Esophagus squamous epithelium (tissue), 5 donors: ENCODE measurements around the gene MAP9. TPM values are rescaled to one million over a fixed set of nuclear protein-coding genes. Genes with fewer than 3 reads are reported as not detected.
"Not testable (repeated sequence)": the region's sequence is repeated elsewhere in the genome, so short reads cannot be mapped to it uniquely, and the experiment has no call there.

ENCODE experiments used
- DNase-seq: peaks from one replicate; lab custom pipeline; 2025; lab: John Stamatoyannopoulos, UW
- H3K27ac ChIP-seq, 4 donors: fragments of 200-600 bp; sonication (generic); one replicate each; pipeline ENCODE4 v1.5.1; 2016 to 2019; ENCODE audit warnings: mild to moderate bottlenecking in 1 of 4
- H3K27me3 ChIP-seq, 4 donors: fragments of 200-600 bp; sonication (generic); 1 replicate in 3 of 4; 2 replicates in 1 of 4; pipeline versions ENCODE4 v1.5.1 to v1.6.0; 2017 to 2021; ENCODE audit warnings: antibody characterized with exemption in 1 of 4
- H3K36me3 ChIP-seq, 3 donors: fragments of 200-600 bp; sonication (generic); one replicate each; pipeline ENCODE4 v1.5.1; 2016 to 2019
- H3K4me1 ChIP-seq, 3 donors: fragments of 200-600 bp; sonication (generic); one replicate each; pipeline ENCODE4 v1.5.1; 2017 to 2019
- H3K4me3 ChIP-seq, 4 donors: fragments of 200-600 bp; sonication (generic); 1 replicate in 3 of 4; 2 replicates in 1 of 4; pipeline ENCODE4 v1.5.1; 2016 to 2019; ENCODE audit warnings: mild to moderate bottlenecking in 2 of 4, moderate library complexity in 1 of 4
- H3K9me3 ChIP-seq, 3 donors: fragments of 200-600 bp; sonication (generic); one replicate each; pipeline ENCODE4 v1.5.1; 2016 to 2019
- POLR2A ChIP-seq, 4 donors: fragments of 450-650 bp; IDR thresholded peaks; one replicate each; pipeline ENCODE4 v1.6.1; 2017; ENCODE audit warnings: antibody characterized with exemption in 4 of 4, mild to moderate bottlenecking in 4 of 4, moderate library complexity in 3 of 4
- WGBS, 2 donors: methylation state at CpG; one replicate each; pipeline ENCODE4 v1.1.5; 2018; 5-methylcytosine and 5-hydroxymethylcytosine counted together
- intact Hi-C: fragments of 100-400 bp; cut with DNase I; formaldehyde crosslinking; loops from one replicate; pipeline ENCODE4 v1.15.0; 2022
- total RNA-seq, 4 donors: library from RNA; depleted of rRNA; stranded (reverse); fragments of >200 nt; gene quantifications; one replicate each; pipeline ENCODE4 v1.1.0, GENCODE V29; 2016
- TF ChIP-seq, protein P1 (sequence below), 6 experiments: fragments of 450-650 bp in 4 of 6; fragments of 200-600 bp in 2 of 6; sonication (generic) in 2 of 6; IDR thresholded peaks; one replicate each; pipeline ENCODE4 v1.5.1; 2016 to 2019; ENCODE audit warnings: antibody characterized with exemption in 6 of 6, mild to moderate bottlenecking in 4 of 6, moderate library complexity in 4 of 6
- donor health status: DM: yes; HTN: yes; CAD: no.

MAP9 gene
- total RNA-seq = 1 to 10 TPM; 1.9 to 4.2 (median 3.2) TPM

DNA sequence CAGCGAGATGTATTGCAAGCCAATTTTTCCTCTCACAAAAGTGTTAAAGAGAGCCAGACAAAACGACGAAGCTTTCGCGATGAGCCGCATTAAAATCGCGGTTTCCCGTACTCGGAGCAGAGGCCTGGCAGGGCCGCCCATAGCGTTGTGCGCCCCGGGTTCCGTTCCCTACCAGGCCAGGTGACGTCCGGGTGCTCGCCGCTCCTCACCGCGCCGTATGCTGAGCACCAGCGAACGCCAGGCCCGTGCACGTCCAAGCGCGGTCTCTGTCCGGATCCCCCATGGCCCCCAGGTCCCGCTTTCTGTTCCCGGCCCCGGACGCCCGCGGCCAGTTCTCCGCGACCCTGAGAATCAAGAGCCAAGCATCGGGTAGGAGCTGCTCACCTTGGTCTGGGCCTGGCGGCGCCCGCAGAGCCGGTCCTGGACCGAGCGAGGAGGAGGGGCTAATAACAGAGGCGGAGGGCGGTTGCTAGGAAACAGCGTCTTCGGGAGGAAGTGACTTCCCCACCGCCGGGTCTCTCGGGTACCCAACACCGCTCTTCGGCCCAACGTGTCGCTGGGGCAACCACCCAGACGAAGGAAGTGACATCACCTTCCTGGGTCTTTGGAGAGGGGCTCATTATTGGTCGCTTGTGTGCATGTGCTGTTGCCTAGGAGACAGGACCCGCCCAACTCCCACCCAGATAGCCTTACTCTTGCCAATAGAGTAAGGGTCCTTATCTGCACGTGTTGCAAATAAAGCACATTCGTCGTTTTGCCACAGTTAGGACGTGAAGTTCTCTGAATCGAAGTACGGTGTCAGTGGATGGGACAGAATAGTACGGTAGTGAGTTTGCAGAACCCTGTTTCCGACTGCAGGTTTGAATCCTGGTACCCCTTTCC is at the start of gene MAP9:
MAP9 (minus strand) TSS at position 579 of the 882 bp plus-strand sequence. CDS start 1,115 bp downstream, outside the sequence.
- intact Hi-C loops = no loop called here
- peak; percentile 55 for DNase-seq
- peak within 1 kb of the TSS; percentile 46 to 78 (median 57) for H3K4me3 ChIP-seq
- H3K27ac ChIP-seq = peak within 1 kb of the TSS in 3 of 4 donors; percentile 36 to 54 (median 42)
- H3K9me3 ChIP-seq = no peaks in the 10 kb centered on the region
- H3K27me3 ChIP-seq = peaks cover 0 to 8% (median 0%) of the 10 kb centered on the region in 4 donors
- H3K36me3 ChIP-seq = no peaks in the 10 kb centered on the region
- TF ChIP-seq, protein P1, sequence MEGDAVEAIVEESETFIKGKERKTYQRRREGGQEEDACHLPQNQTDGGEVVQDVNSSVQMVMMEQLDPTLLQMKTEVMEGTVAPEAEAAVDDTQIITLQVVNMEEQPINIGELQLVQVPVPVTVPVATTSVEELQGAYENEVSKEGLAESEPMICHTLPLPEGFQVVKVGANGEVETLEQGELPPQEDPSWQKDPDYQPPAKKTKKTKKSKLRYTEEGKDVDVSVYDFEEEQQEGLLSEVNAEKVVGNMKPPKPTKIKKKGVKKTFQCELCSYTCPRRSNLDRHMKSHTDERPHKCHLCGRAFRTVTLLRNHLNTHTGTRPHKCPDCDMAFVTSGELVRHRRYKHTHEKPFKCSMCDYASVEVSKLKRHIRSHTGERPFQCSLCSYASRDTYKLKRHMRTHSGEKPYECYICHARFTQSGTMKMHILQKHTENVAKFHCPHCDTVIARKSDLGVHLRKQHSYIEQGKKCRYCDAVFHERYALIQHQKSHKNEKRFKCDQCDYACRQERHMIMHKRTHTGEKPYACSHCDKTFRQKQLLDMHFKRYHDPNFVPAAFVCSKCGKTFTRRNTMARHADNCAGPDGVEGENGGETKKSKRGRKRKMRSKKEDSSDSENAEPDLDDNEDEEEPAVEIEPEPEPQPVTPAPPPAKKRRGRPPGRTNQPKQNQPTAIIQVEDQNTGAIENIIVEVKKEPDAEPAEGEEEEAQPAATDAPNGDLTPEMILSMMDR (IDR thresholded peaks at IDR 0.05) = no peak
- no peak for TF ChIP-seq POLR2A (IDR thresholded peaks at IDR 0.05)
- WGBS, 2 donors = 9% methylated on average over 26 to 48 of the region's 66 CpGs
- H3K4me1 ChIP-seq = peaks cover 5 to 18% (median 9%) of the 10 kb centered on the region in 3 donors

DNA sequence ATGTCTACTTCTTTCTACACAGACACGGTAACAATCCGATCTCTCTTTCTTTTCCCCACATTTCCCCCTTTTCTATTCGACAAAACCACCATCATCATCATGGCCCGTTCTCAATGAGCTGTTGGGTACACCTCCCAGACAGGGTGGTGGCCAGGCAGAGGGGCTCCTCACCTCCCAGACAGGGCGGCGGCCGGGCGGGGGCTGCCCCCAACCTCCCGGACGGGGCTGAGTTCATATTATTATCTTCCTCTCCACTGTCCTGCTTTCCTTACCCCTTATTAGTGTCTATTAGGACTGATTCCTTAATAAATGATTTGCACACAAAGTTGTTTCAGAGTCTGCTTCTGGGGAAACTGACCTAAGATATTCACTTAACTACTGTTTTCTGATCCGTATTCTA is 48.0 kb upstream of the MAP9 start:
- H3K4me1 ChIP-seq, DNase-seq, H3K4me3 ChIP-seq, H3K9me3 ChIP-seq, H3K27me3 ChIP-seq, intact Hi-C loops, H3K27ac ChIP-seq, H3K36me3 ChIP-seq: not testable (repeated sequence)
- WGBS, 2 donors = 83 to 88% methylated on average over 8 to 11 of the region's 11 CpGs

DNA sequence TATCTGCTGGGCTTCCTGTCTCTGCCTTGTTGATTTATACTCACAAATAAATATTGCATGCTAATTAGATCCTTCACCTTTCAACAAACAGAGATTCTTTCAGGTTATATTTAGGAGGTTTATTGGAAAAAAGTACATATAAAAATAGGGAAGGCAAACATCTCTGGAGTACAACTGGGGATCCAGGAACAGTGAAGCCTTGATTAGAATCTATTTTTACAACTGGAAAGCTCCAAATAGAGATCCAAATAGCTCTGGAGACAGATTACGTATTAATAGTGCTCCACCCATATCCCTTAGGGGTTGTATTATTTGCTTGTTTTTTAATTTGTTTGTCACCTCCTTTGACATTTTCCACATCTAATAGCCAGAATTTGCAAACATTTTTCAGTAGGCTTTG is 46.9 kb upstream of the MAP9 start:
- Histone ChIP-seq H3K9me3 (no peaks in the 10 kb centered on the region), H3K27ac (no peak overlapping the region), H3K36me3 (no peaks in the 10 kb centered on the region), H3K4me1 (no peaks in the 10 kb centered on the region), H3K27me3 (no peaks in the 10 kb centered on the region), H3K4me3 (no peak overlapping the region)
- intact Hi-C loops = no loop called here
- DNase-seq = no peak
- WGBS, 2 donors = 46 to 64% methylated on average over 1 of the region's 1 CpG
- no peak for TF ChIP-seq POLR2A (IDR thresholded peaks at IDR 0.05)
- TF ChIP-seq, protein P1 (IDR thresholded peaks at IDR 0.05) = no peak

DNA sequence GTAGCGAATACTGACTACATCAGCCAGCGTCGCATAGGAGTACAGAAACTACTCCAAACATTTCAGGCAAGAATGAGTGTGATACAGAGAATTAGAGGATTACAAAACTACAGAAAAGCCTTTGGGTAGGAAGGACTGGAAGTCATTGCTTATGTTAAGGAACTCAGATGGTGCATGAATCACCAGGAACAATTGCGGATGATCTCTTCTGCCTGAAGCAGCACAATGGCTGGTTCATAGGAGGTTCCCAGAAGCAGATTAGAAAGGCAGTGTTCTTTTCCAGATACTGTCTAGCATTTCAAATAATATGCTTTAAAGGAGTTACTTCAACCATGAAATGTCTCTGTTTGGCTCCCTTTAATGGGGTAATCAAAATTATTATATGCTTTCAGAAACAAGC is 42.5 kb upstream of the MAP9 start:
- 63 to 70% methylated on average over 4 of the region's 4 CpGs for WGBS, 2 donors
- no peak for DNase-seq
- intact Hi-C loops = no loop called here
- TF ChIP-seq POLR2A (IDR thresholded peaks at IDR 0.05) = no peak
- TF ChIP-seq, protein P1 (IDR thresholded peaks at IDR 0.05) = no peak
- no peaks in the 10 kb centered on the region for H3K27me3 ChIP-seq
- no peaks in the 10 kb centered on the region for H3K4me1 ChIP-seq
- H3K36me3 ChIP-seq = no peaks in the 10 kb centered on the region
- H3K27ac ChIP-seq = no peak overlapping the region
- H3K9me3 ChIP-seq = no peaks in the 10 kb centered on the region
- H3K4me3 ChIP-seq = no peak overlapping the region

DNA sequence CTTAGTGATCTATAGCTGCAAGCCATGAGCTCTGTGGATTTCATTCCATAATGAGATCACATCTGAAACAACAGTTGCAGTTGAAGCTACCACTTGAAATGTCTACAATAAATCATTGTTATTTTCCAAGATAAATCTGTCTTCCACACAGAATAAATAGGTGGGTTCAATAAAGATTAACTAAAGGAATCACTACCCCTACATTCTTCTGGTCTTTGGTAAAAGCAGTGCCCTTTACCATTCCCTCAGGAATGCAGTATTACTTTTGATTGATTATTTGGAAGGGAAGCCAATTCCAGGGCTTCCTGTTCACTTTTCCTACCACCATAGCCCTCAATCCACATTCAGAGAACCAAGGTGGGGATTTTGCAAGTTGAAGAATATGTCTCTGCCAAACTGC is 38.9 kb upstream of the MAP9 start:
- no peaks in the 10 kb centered on the region for H3K4me1 ChIP-seq
- no peaks in the 10 kb centered on the region for H3K27me3 ChIP-seq
- H3K4me3 ChIP-seq = no peak overlapping the region
- no peaks in the 10 kb centered on the region for H3K36me3 ChIP-seq
- H3K9me3 ChIP-seq = no peaks in the 10 kb centered on the region
- DNase-seq = no peak
- H3K27ac ChIP-seq = no peak overlapping the region
- intact Hi-C loops = no loop called here
- TF ChIP-seq, protein P1 (IDR thresholded peaks at IDR 0.05) = no peak
- no peak for TF ChIP-seq POLR2A (IDR thresholded peaks at IDR 0.05)
